DMS53 (cell line): ENCODE results near the gene BCAS4.
"Not testable (repeated sequence)": the region's sequence is repeated elsewhere in the genome, so short reads cannot be mapped to it uniquely, and the experiment has no call there.

Source experiments
- DNase-seq: peaks from one replicate; lab custom pipeline; 2025; lab: John Stamatoyannopoulos, UW

Gene BCAS4

GRCh38 chr20:50771419-50772080 lies 23.3 kb upstream of the BCAS4 start:
- DNase-seq: not testable (repeated sequence)

GRCh38 chr20:50772420-50773185 lies 22.3 kb upstream of the BCAS4 start:
- DNase-seq: no peak

GRCh38 chr20:50774515-50774914 lies 20.3 kb upstream of the BCAS4 start:
- DNase-seq: no peak

- DNase-seq: no peak
These were observed 18.6 kb upstream of the BCAS4 start for GRCh38 chr20:50776122-50776817.

- no peak for DNase-seq
These were observed 17.5 kb upstream of the BCAS4 start for GRCh38 chr20:50777373-50777772.

DNA sequence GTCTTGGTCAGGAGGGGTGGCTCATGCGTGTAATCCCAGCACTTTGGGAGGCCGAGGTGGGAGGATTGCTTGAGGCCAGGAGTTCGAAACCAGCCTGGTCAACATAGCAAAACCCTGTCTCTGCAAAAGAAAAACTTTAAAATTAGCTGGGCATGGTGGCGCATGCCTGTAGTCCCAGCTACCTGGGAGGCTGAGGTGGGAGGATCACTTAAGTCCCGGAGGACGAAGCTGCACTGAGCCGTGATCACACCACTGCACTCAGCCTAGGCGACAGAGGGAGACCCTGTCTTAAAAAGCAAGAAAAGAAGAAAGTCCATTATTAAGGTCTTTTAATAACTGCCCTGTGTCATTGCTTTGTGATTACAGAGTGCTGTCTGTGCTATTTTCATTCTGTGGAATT lies 15.9 kb upstream of the BCAS4 start:
- not testable (repeated sequence) for DNase-seq

GRCh38 chr20:50783390-50783789 lies 11.5 kb upstream of the BCAS4 start:
- peak; percentile 8 for DNase-seq

DNA sequence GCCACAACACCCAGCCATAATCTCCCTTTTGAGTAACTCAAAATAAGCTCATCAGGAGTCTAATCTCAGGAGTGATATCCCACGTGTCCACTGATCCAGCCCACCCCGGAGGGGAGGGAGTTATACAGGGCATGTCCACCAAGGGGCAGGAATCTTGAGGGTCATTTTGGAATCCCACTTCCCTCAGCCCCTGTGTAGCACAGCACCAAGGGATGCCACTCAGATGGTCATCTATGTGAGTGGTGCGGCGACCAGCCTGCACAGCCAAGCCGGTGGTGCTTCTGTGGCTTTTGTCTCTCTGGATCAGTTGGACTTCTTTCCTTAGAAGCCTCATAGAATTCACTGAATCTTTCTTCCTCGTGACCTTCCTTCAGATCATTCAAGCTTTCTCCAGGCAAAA lies 11.0 kb upstream of the BCAS4 start:
- DNase-seq: no peak

DNA sequence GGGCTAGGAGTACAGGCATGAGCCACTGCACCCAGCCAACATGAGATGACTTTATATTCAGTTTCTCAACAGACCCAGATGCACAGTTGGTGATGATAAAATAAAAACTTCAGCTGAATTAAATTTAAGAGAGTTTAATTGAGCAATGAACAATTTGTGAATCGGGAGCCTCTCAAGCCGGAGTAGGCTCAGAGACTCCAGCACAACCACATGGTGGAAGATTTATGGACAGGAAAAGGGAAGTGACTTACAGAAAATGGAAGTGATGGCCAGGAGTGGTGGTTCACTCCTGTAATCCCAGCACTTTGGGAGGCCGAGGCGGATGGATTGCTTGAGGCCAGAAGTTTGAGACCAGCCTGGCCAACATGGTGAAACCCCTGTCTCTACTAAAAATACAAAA lies 10.4 kb upstream of the BCAS4 start:
- DNase-seq: no peak

DNA sequence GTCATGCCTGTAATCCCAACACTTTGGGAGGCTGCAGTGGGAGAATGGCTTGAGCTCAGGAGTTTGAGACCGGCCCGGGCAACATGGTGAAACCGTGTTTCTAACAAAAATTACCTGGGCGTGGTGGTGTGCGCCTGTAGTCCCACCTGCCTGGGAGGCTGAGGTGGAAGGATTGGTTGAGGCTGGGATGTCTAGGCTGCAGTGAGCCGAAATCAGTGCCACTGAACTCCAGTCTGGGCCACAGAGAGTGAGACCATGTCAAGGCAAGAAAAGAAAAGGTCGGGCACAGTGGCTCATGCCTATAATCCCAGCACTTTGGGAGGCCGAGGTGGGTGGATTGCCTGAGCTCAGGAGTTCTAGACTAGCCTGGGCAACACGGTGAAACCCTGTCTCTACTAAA lies 8.2 kb upstream of the BCAS4 start:
- DNase-seq: no peak

GRCh38 chr20:50787181-50787580 lies 7.7 kb upstream of the BCAS4 start:
- no peak for DNase-seq

DNA sequence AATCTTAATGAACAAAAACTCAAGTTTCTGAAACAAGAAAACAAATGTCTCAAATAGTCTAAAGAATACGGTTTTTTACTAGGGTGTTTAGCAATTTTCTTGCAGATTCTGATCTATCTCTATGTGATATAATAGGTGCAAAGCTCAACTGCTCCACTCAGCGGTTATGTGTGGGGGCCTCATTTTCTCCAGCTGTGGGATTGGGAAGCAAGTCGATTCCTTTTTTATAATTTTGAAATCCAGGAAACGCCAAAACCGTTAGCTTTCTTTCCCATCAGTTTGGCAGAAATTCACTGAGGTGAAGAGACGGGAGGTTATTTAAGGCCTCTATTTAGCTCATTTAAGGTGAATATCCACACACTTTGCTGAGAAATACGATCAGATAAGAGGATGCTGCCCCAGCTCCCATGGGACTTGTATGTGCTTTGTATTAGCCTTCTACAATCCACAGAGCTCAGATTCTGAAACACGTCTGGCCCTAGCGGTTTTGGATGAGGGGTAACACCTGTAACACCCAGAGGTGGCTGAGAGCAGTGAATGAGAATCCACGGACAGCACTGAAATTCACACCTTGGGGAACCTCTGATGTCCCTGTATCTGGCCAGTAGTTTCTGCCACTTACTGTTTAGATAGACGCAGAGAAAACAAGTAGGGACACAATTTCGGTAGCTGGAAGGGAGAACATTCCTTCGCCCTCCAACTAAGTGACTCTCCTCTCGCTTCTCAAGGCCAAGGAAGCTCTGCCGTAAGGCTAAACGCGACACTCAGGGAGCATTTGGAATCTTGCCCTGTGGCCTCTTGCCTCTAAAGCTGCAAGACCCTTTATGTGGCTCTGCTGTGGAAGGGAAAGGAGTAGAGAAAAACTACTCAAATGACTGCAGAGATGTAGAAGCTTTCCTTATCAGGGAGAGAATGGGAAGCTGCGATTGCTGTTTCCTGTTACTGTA lies 6.5 kb upstream of the BCAS4 start:
- peak; percentile 47 for DNase-seq

DNA sequence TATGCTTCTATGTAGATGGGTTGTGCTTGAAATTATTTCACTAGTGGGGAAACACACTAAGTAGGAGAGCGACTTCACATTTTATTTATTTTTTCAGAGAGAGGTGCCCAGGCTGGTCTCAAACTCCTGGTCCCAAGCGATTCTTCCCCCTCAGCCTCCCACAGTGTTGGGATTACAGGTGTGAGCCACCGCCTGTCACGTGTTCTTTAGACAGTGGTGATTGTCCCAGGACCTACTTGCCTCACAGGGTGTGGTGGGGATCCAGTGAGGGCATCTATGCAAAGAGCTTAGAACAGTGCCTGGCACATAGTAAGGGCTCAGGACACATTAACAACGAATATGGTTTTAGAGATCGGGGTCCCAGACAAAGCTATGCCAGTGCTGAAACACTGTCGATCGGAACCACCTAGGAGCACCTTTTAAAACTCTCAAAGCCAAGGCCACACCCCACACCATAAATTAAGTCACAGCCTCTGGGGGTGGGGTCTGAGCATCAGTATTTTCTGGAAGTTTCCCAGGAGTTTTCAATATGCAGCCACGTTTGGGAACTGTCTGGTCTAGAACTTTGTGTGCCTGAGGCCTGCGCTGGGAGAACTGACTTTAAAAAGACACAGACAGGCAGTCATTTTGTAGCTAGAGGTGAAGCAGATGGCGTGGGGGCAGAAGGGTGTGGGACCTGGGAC lies 4.8 kb upstream of the BCAS4 start:
- no peak for DNase-seq

DNA sequence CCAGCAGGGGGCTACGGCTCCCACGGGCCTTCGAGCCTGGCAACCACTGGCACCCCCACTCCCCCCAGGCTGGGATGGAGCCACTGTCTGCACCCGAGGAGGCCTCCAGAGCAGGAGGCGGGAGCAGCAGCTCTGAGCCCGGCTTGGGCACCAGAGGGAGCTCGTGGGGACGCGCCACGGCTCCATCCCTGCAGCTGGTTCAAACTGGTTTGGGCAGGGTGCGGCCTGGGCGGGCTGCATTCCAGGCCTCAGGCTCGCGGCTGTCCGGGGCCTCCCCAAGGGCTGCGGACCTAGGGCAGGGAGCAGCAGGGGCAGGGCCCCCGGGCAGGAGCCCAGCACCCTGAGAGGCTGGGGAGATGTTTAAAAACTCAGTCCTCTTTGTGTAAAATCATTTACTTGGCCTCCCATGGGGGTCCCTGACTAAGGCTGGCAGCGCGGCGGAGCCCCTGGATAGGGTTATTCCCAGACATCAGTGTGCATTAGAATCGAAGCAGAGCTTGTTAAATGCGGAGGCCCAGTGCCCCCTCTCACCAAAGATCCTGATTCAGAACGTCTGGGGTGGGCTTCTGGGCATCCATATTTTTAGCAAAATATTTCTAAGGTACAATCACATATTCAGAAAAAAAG lies 4.1 kb upstream of the BCAS4 start:
- peak; percentile 93 for DNase-seq

- no peak for DNase-seq
These were observed 1.9 kb upstream of the BCAS4 start for GRCh38 chr20:50792708-50793574.

- peak; percentile 56 for DNase-seq
These were observed 1.3 kb upstream of the BCAS4 start for GRCh38 chr20:50793575-50794016.

GRCh38 chr20:50794181-50794845 lies 548 bp upstream of the BCAS4 start:
- DNase-seq: peak; percentile 82

DNA sequence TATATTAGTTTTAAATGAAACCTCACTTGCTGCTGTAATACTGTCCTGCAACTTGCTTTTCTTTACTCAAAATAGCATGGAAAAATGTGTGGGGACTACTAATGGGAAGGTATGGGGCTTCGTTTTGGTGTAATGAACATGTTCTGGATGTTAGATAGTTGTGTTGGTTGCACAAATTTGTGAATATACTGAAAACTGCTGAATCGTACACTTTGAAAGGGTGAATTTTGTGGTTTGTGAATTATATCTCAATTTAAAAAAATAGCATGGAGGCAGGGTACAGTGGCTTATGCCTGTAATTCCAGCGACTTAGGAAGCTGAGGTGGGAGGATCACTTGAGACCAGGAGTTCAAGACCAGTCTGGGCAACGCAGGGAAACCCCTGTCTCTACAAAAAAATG lies 2.3 kb downstream of the BCAS4 start:
- DNase-seq: no peak

GRCh38 chr20:50798650-50799049 lies 3.8 kb downstream of the BCAS4 start:
- DNase-seq: peak; percentile 34
